ENCODE measurements around the gene ADARB1. TPM values are rescaled to one million over a fixed set of nuclear protein-coding genes. Genes with fewer than 3 reads are reported as not detected.

ADARB1 gene
- total RNA-seq, 1 donor from 2014 or later: 5.1 TPM

GRCh38 chr21:45210461-45210983 lies 136.1 kb downstream of the ADARB1 start:
- Histone ChIP-seq H3K4me2 (no peak overlapping the region), H3K4me1 (no peaks in the 10 kb centered on the region), H2AFZ (replicated peaks) (no peak overlapping the region), H3K27me3 (no peaks in the 10 kb centered on the region), H3K9me3 (ENCODE audit: low read depth) (no peaks in the 10 kb centered on the region), H4K20me1 (ENCODE audit: low read depth) (no peaks in the 10 kb centered on the region), H3K4me3 (no peak overlapping the region), H3K27ac (no peak overlapping the region), H3F3A (ENCODE audit: low read depth) (no peaks in the 10 kb centered on the region), H3K9ac (no peak overlapping the region), H3K36me3 (no peaks in the 10 kb centered on the region), H3K79me2 (ENCODE audit: low read depth) (no peaks in the 10 kb centered on the region)
- Mint-ChIP-seq H3K4me3 (no peak overlapping the region), H3K9me3 (no peaks in the 10 kb centered on the region), H3K27me3 (ENCODE audit: insufficient read depth, low read depth) (no peaks in the 10 kb centered on the region), H3K4me1 (peaks cover 4% of the 10 kb centered on the region), H3K36me3 (peaks cover 1% of the 10 kb centered on the region), H3K27ac (no peak overlapping the region)
- DNase-seq (ENCODE audit: low spot score): no peak
- TF ChIP-seq EZH2phosphoT487 (IDR thresholded peaks at IDR 0.05) (no peak), EZH2 (IDR thresholded peaks at IDR 0.05) (no peak), CTCF (IDR thresholded peaks at IDR 0.05) (no peak)

GRCh38 chr21:45211661-45212060 lies 137.3 kb downstream of the ADARB1 start:
- H3K36me3 ChIP-seq: no peaks in the 10 kb centered on the region
- Mint-ChIP-seq H3K4me1 (peaks cover 4% of the 10 kb centered on the region), H3K27ac (no peak overlapping the region), H3K27me3 (ENCODE audit: insufficient read depth, low read depth) (no peaks in the 10 kb centered on the region), H3K4me3 (no peak overlapping the region), H3K36me3 (peaks cover 1% of the 10 kb centered on the region), H3K9me3 (peaks cover 2% of the 10 kb centered on the region)
- no peaks in the 10 kb centered on the region for H3K79me2 ChIP-seq (ENCODE audit: low read depth)
- no peaks in the 10 kb centered on the region for H3K4me1 ChIP-seq
- H2AFZ ChIP-seq (replicated peaks): no peak overlapping the region
- no peak for DNase-seq (ENCODE audit: low spot score)
- H3K27me3 ChIP-seq: no peaks in the 10 kb centered on the region
- peaks cover 3% of the 10 kb centered on the region for H3K9me3 ChIP-seq (ENCODE audit: low read depth)
- H3K4me3 ChIP-seq: no peak overlapping the region
- no peak overlapping the region for H3K27ac ChIP-seq
- H3K9ac ChIP-seq: no peak overlapping the region
- H3F3A ChIP-seq (ENCODE audit: low read depth): no peaks in the 10 kb centered on the region
- H3K4me2 ChIP-seq: no peak overlapping the region
- TF ChIP-seq EZH2phosphoT487 (IDR thresholded peaks at IDR 0.05) (no peak), CTCF (IDR thresholded peaks at IDR 0.05) (no peak), EZH2 (IDR thresholded peaks at IDR 0.05) (no peak)
- no peaks in the 10 kb centered on the region for H4K20me1 ChIP-seq (ENCODE audit: low read depth)

- Histone ChIP-seq H3K4me1 (no peaks in the 10 kb centered on the region), H3K9ac (no peak overlapping the region), H3K79me2 (ENCODE audit: low read depth) (no peaks in the 10 kb centered on the region), H3K4me2 (no peak overlapping the region), H3K27ac (no peak overlapping the region), H4K20me1 (ENCODE audit: low read depth) (no peaks in the 10 kb centered on the region), H3K27me3 (no peaks in the 10 kb centered on the region), H2AFZ (replicated peaks) (no peak overlapping the region), H3K4me3 (no peak overlapping the region), H3K36me3 (no peaks in the 10 kb centered on the region), H3F3A (ENCODE audit: low read depth) (no peaks in the 10 kb centered on the region), H3K9me3 (ENCODE audit: low read depth) (peaks cover 4% of the 10 kb centered on the region)
- peaks cover 9% of the 10 kb centered on the region for H3K9me3 Mint-ChIP-seq
- peaks cover 4% of the 10 kb centered on the region for H3K36me3 Mint-ChIP-seq
- DNase-seq (ENCODE audit: low spot score): no peak
- no peak overlapping the region for H3K27ac Mint-ChIP-seq
- no peak for TF ChIP-seq CTCF (IDR thresholded peaks at IDR 0.05)
- TF ChIP-seq EZH2phosphoT487 (IDR thresholded peaks at IDR 0.05): no peak
- TF ChIP-seq EZH2 (IDR thresholded peaks at IDR 0.05): no peak
- no peaks in the 10 kb centered on the region for H3K27me3 Mint-ChIP-seq (ENCODE audit: insufficient read depth, low read depth)
- H3K4me1 Mint-ChIP-seq: peaks cover 4% of the 10 kb centered on the region
- no peak overlapping the region for H3K4me3 Mint-ChIP-seq
Measured at GRCh38 chr21:45213392-45213791, 139.0 kb downstream of the ADARB1 start.
